K562 (cell line): ENCODE results near the gene CAMK1D. TPM values are rescaled to one million over a fixed set of nuclear protein-coding genes. Genes with fewer than 3 reads are reported as not detected.

ENCODE experiments used
- ATAC-seq: fragments of 200-7000 bp; cut with Tn5 transposase; 3 replicates; pipeline ENCODE4 v1.9.1; 2020; ENCODE audit warnings: moderate library complexity
- BruUV-seq: library from RNA; stranded (reverse); fragments of 400-500 nt; replicated peaks from 2 replicates; lab custom pipeline; 2021; lab: Mats Ljungman, UMichigan
- CTCF ChIA-PET: fragments of 300-600 bp; formaldehyde crosslinking; extraction: SDS; loops from one replicate; lab custom pipeline; 2021; ENCODE audit warnings: low intra/inter-chr PET ratio; lab: Yijun Ruan, JAX
- POLR2A ChIA-PET: fragments of 300-600, 350-650 bp; sonication (Branson Sonifier 250); formaldehyde crosslinking; extraction: SDS; loops from one replicate; lab custom pipeline; 2021; ENCODE audit warnings: antibody characterized with exemption, inconsistent platforms; lab: Yijun Ruan, JAX
- DNase-seq, 4 experiments: peaks; one replicate each; pipeline versions ENCODE4 v3.0.0 to v3.0.0-alpha.2; 2011 to 2018; ENCODE audit warnings: low spot score in 3 of 4, mixed read lengths in 3 of 4; ENCODE audit errors: extremely low read depth in 1 of 4
- FAIRE-seq: peaks from 2 replicates; lab custom pipeline; 2011; peaks lifted over from hg19 to GRCh38; lab: Jason Lieb, UNC
- H2AFZ ChIP-seq: 2 replicates; pipeline ENCODE4 v1.6.0; 2011; ENCODE audit warnings: low read depth, low read length, control low read depth, inconsistent platforms
- H3K27ac ChIP-seq: fragments of 200-600 bp; 3 replicates; pipeline ENCODE4 v1.8.0; 2011; ENCODE audit warnings: low read depth, mild to moderate bottlenecking, control low read depth, inconsistent platforms, low read length, moderate library complexity, mixed read lengths; ENCODE audit errors: extremely low read depth
- H3K27me3 ChIP-seq, 2 experiments: fragments of 300-600 bp in 1 of 2; 2 replicates in 1 of 2; 3 replicates in 1 of 2; pipeline versions ENCODE4 v1.6.0 to v1.8.0; 2011; ENCODE audit warnings: inconsistent platforms in 2 of 2, low read length in 2 of 2, mild to moderate bottlenecking in 1 of 2, mixed read lengths in 1 of 2, moderate library complexity in 1 of 2; ENCODE audit not compliant: control insufficient read depth in 2 of 2, insufficient read depth in 2 of 2
- H3K36me3 ChIP-seq: fragments of 300-600 bp; 3 replicates; pipeline ENCODE4 v1.8.0; 2011; ENCODE audit warnings: mild to moderate bottlenecking, low read length, inconsistent platforms; ENCODE audit not compliant: control insufficient read depth, insufficient read depth
- H3K4me1 ChIP-seq, 2 experiments: fragments of 200-600 bp in 1 of 2; replicated peaks in 1 of 2; 2 replicates in 1 of 2; 3 replicates in 1 of 2; pipeline versions ENCODE4 v1.5.1 to v1.8.0; 2011; ENCODE audit warnings: inconsistent platforms in 2 of 2, low read length in 2 of 2, mild to moderate bottlenecking in 1 of 2, mixed read lengths in 1 of 2, moderate library complexity in 1 of 2; ENCODE audit not compliant: control insufficient read depth in 2 of 2, insufficient read depth in 2 of 2
- H3K4me2 ChIP-seq: 2 replicates; pipeline ENCODE4 v1.6.1; 2011; ENCODE audit warnings: low read length, control low read depth, inconsistent platforms, mixed read lengths; ENCODE audit not compliant: insufficient read depth
- H3K4me3 ChIP-seq: fragments of 200-600 bp; sonication (generic), shearing (Covaris generic); 2 replicates; pipeline ENCODE4 v1.5.1; 2016; ENCODE audit warnings: control low read depth, inconsistent platforms
- H3K79me2 ChIP-seq: fragments of 200-600 bp; 3 replicates; pipeline ENCODE4 v1.8.0; 2011; ENCODE audit warnings: low read length, inconsistent platforms; ENCODE audit not compliant: control insufficient read depth, insufficient read depth
- H3K9ac ChIP-seq, 2 experiments: 2 replicates each; pipeline versions ENCODE4 v1.6.0 to v1.6.1; 2011; ENCODE audit warnings: low read depth in 2 of 2, low read length in 2 of 2, control low read depth in 1 of 2, inconsistent platforms in 1 of 2, mild to moderate bottlenecking in 1 of 2, mixed read lengths in 1 of 2; ENCODE audit not compliant: insufficient read depth in 1 of 2
- H3K9me1 ChIP-seq: one replicate; pipeline ENCODE4 v1.6.0; 2011; ENCODE audit warnings: inconsistent platforms, mild to moderate bottlenecking, low read length, moderate library complexity; ENCODE audit not compliant: control insufficient read depth, insufficient read depth
- H3K9me3 ChIP-seq: replicated peaks from 2 replicates; pipeline ENCODE4 v1.5.1; 2011; ENCODE audit warnings: low read depth, low read length, inconsistent platforms; ENCODE audit not compliant: control insufficient read depth, insufficient read depth
- H4K20me1 ChIP-seq: replicated peaks from 2 replicates; pipeline ENCODE4 v1.6.1; 2011; ENCODE audit warnings: low read length, inconsistent platforms, mixed read lengths; ENCODE audit not compliant: control insufficient read depth, insufficient read depth
- ARID1B ChIP-seq: fragments of 450-650 bp; IDR thresholded peaks from 2 replicates; pipeline ENCODE4 v1.6.1; 2016; ENCODE audit warnings: antibody characterized with exemption, mild to moderate bottlenecking, inconsistent platforms
- CBX1 ChIP-seq: sonication (generic); IDR thresholded peaks from 2 replicates; pipeline ENCODE4 v1.6.1; 2016; ENCODE audit warnings: antibody characterized with exemption, low read depth, mild to moderate bottlenecking
- E2F3 ChIP-seq: fragments of 250-450 bp; sonication (Bioruptor Pico); IDR thresholded peaks from 2 replicates; pipeline ENCODE4 v1.4.0; 2020; ENCODE audit warnings: mild to moderate bottlenecking
- HIVEP1 ChIP-seq: fragments of 250-450 bp; sonication (Bioruptor Pico); IDR thresholded peaks from 2 replicates; pipeline ENCODE4 v1.4.0; 2020; ENCODE audit warnings: mild to moderate bottlenecking
- TRIM24 ChIP-seq, 2 experiments: fragments of 450-650 bp; IDR thresholded peaks; 2 replicates each; pipeline ENCODE4 v1.6.1; 2016
- TRIM25 ChIP-seq: fragments of 450-650 bp; IDR thresholded peaks from 2 replicates; pipeline ENCODE4 v1.7.0; 2016; ENCODE audit warnings: borderline replicate concordance
- ZNF639 ChIP-seq, 2 experiments: fragments of 200-800 bp in 1 of 2; sonication (Bioruptor generic) in 1 of 2; sonication (generic) in 1 of 2; formaldehyde crosslinking in 1 of 2; IDR thresholded peaks in 1 of 2; conservative IDR thresholded peaks in 1 of 2; 2 replicates each; pipeline versions ENCODE4 v1.5.0 to v1.6.1; 2016 to 2020; ENCODE audit warnings: missing compliant biosample characterization in 1 of 2, missing genetic modification characterization in 1 of 2, missing genetic modification reagents in 1 of 2
- WGBS: fragments of 100-300 bp; shearing (Covaris generic); methylation state at CpG from one replicate; pipeline ENCODE4 v1.1.6; 2016; ENCODE audit warnings: low coverage, mixed read lengths; ENCODE audit not compliant: insufficient coverage; ENCODE audit errors: missing lambda C conversion rate; 5-methylcytosine and 5-hydroxymethylcytosine counted together
- in situ Hi-C: fragments of 300-500 bp; cut with MboI; formaldehyde crosslinking; loops from 4 replicates; pipeline ENCODE4 v1.15.0; 2018; ENCODE audit warnings: inconsistent platforms, mixed read lengths
- intact Hi-C: fragments of 100-400 bp; cut with micrococcal nuclease; formaldehyde crosslinking; loops from 2 replicates; pipeline ENCODE4 v1.14.2; 2022
- polyA plus RNA-seq, 8 experiments: library from polyadenylated mRNA; depleted of rRNA in 4 of 8; stranded (reverse) in 5 of 8; unstranded in 3 of 8; fragments of >200 nt; fragmentation: Nextera tagmentation in 2 of 8; fragmentation: Illumina TruSeq in 1 of 8; extraction: Ambion mirVana in 2 of 8; extraction: Trizol in 1 of 8; gene quantifications; 2 replicates each; pipeline versions ENCODE4 v1.2.1 to v1.2.3, GENCODE V29; 2011 to 2014; ENCODE audit warnings: inconsistent platforms in 1 of 8, missing spikeins in 1 of 8
- total RNA-seq, 7 experiments: library from RNA; depleted of rRNA in 6 of 7; stranded (reverse); fragments of >200 nt in 6 of 7; fragmentation: Illumina TruSeq in 2 of 7; extraction: Trizol in 2 of 7; gene quantifications; 2 replicates each; pipeline versions ENCODE4 v1.2.1 to v1.2.3, GENCODE V29; 2011 to 2021; ENCODE audit warnings: low replicate concordance in 1 of 7

The CAMK1D gene
- total and polyA plus RNA-seq, 9 of the 15 experiments (the other 6 are each of a cell fraction or from before 2014, with no cell fraction given): 0.12 to 0.24 (median 0.20) TPM; not detected in 5

GRCh38 chr10:12481924-12482323 is 132.6 kb downstream of the CAMK1D start:
- Histone ChIP-seq H3K4me3 (no peak overlapping the region), H3K36me3 (no peaks in the 10 kb centered on the region), H3K9me3 (no peaks in the 10 kb centered on the region), H3K9me1 (no peaks in the 10 kb centered on the region), H3K9ac (no peak overlapping the region), H3K27ac (no peak overlapping the region), H2AFZ (no peak overlapping the region), H3K27me3 (peaks cover 6 to 40% of the 10 kb centered on the region in 2 experiments), H3K4me1 (peaks cover 0 to 6% of the 10 kb centered on the region in 2 experiments; a peak in 4 of 5 replicates), H3K4me2 (no peak overlapping the region), H3K79me2 (no peaks in the 10 kb centered on the region), H4K20me1 (no peaks in the 10 kb centered on the region)
- FAIRE-seq (no peak), ATAC-seq (no peak), DNase-seq (no peak)
- in situ Hi-C loops (no loop called here), intact Hi-C loops (no loop called here)
- CTCF ChIA-PET: no interaction called here
- POLR2A ChIA-PET: interaction anchor here (0.6 to 1.2 kb wide), 4 partner anchors 9 to 64 kb away, joined by 3 to 4 read pairs (median 3); no protein-coding TSS in a partner anchor
- 5% methylated on average over 4 of the region's 4 CpGs for WGBS
- BruUV-seq: no TSS peak
- TF ChIP-seq ARID1B (no peak), ZNF639 (CRISPR knock-in tag; conservative IDR thresholded peaks at IDR 0.05 in 1 of 2, IDR thresholded peaks at IDR 0.05 in 1 of 2) (no peak), CBX1 (no peak), E2F3 (CRISPR knock-in tag) (no peak), TRIM25 (no peak), HIVEP1 (CRISPR knock-in tag) (no peak), TRIM24 (IDR thresholded peaks at IDR 0.05) (no peak)
